Activated T-cell treated with anti-CD3 and anti-CD28 coated beads, Interleukin-2, amount 50 U/mL, for 24 hours (primary cell): ENCODE measurements around the gene KSR2.
A peak's percentile ranks its signal among the peaks of the same experiment; 100 is the strongest.
"Not testable (repeated sequence)": the region's sequence is repeated elsewhere in the genome, so short reads cannot be mapped to it uniquely, and the experiment has no call there.

Source experiments
- DNase-seq: peaks from one replicate; pipeline ENCODE4 v3.0.0-alpha.2; 2020
- H3K27ac Mint-ChIP-seq: 2 replicates; pipeline ENCODE4 v1.8.0; 2020; ENCODE audit warnings: mild to moderate bottlenecking, mixed read lengths
- H3K27me3 Mint-ChIP-seq: 2 replicates; pipeline ENCODE4 v1.8.0; 2020; ENCODE audit warnings: mixed read lengths
- H3K36me3 Mint-ChIP-seq: 2 replicates; pipeline ENCODE4 v1.8.0; 2020; ENCODE audit warnings: low read depth, mixed read lengths
- H3K4me1 Mint-ChIP-seq: 2 replicates; pipeline ENCODE4 v1.8.0; 2020; ENCODE audit warnings: low read depth, mixed read lengths
- H3K4me3 Mint-ChIP-seq: 2 replicates; pipeline ENCODE4 v1.8.0; 2020; ENCODE audit warnings: mild to moderate bottlenecking, moderate library complexity, mixed read lengths
- H3K9me3 Mint-ChIP-seq: 2 replicates; pipeline ENCODE4 v1.8.0; 2020; ENCODE audit warnings: mixed read lengths

Gene KSR2

GRCh38 chr12:117968826-117969659 lies at the start of gene KSR2:
Gene KSR2, minus strand, starts transcription at chr12:117968990. Its CDS starts 735 bp downstream, at chr12:117968255.
- H3K4me1 Mint-ChIP-seq = peaks cover 8% of the 10 kb centered on the region
- H3K36me3 Mint-ChIP-seq = peaks cover 3% of the 10 kb centered on the region
- no peak within 1 kb of the TSS for H3K27ac Mint-ChIP-seq
- H3K9me3 Mint-ChIP-seq = peaks cover 15% of the 10 kb centered on the region
- H3K27me3 Mint-ChIP-seq = peaks cover 86% of the 10 kb centered on the region
- DNase-seq = peak; percentile 76
- peak within 1 kb of the TSS; percentile 81 for H3K4me3 Mint-ChIP-seq

- peak overlapping the region; percentile 96 for H3K27ac Mint-ChIP-seq
- peaks cover 63% of the 10 kb centered on the region for H3K36me3 Mint-ChIP-seq
- peak overlapping the region; percentile 92 for H3K4me3 Mint-ChIP-seq
- H3K4me1 Mint-ChIP-seq = peaks cover 28% of the 10 kb centered on the region
- H3K27me3 Mint-ChIP-seq = no peaks in the 10 kb centered on the region
- no peak for DNase-seq
- H3K9me3 Mint-ChIP-seq = no peaks in the 10 kb centered on the region
Measured at GRCh38 chr12:118017926-118018325, 49.1 kb upstream of the KSR2 start.

- DNase-seq = peak; percentile 98
- H3K27ac Mint-ChIP-seq = peak within 1 kb of the TSS; percentile 96
- H3K4me3 Mint-ChIP-seq = peak within 1 kb of the TSS; percentile 92
- H3K4me1 Mint-ChIP-seq = peaks cover 27% of the 10 kb centered on the region
- H3K9me3 Mint-ChIP-seq = no peaks in the 10 kb centered on the region
- H3K27me3 Mint-ChIP-seq = no peaks in the 10 kb centered on the region
- H3K36me3 Mint-ChIP-seq = peaks cover 50% of the 10 kb centered on the region
Measured at GRCh38 chr12:118016424-118017264, 47.9 kb upstream of the KSR2 start, which contains the start of gene RFC5. Gene RFC5, plus strand, starts transcription at chr12:118016703. Its CDS starts 125 bp downstream, at chr12:118016828.

- no peak for DNase-seq
- Mint-ChIP-seq H3K4me3 (peak overlapping the region; percentile 92), H3K27me3 (no peaks in the 10 kb centered on the region), H3K36me3 (peaks cover 43% of the 10 kb centered on the region), H3K27ac (peak overlapping the region; percentile 96), H3K4me1 (peaks cover 27% of the 10 kb centered on the region), H3K9me3 (no peaks in the 10 kb centered on the region)
Measured at GRCh38 chr12:118015944-118016343, 47.2 kb upstream of the KSR2 start.

DNA sequence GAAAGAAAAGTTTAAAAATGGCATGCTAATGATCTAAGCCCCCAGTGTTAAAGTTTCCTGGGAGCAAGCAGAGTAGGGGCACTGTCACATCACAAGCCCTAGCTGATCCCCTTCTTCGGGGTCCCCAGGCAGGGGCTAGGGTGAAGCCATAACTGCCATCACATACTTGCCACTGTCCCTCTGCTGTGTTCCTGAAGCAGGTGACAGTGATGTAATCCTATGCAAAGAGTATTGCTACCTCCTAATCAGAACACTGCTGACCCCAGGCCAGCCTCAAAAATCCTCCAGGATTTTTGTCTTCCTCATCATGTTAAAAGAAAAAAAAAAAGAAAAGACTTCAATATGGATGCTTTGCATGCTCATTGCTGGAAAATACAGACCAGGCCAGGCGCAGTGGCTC lies 46.5 kb upstream of the KSR2 start:
- Mint-ChIP-seq H3K27me3 (no peaks in the 10 kb centered on the region), H3K4me1 (peaks cover 27% of the 10 kb centered on the region), H3K4me3 (no peak overlapping the region), H3K36me3 (peaks cover 36% of the 10 kb centered on the region), H3K9me3 (no peaks in the 10 kb centered on the region), H3K27ac (no peak overlapping the region)
- no peak for DNase-seq

DNA sequence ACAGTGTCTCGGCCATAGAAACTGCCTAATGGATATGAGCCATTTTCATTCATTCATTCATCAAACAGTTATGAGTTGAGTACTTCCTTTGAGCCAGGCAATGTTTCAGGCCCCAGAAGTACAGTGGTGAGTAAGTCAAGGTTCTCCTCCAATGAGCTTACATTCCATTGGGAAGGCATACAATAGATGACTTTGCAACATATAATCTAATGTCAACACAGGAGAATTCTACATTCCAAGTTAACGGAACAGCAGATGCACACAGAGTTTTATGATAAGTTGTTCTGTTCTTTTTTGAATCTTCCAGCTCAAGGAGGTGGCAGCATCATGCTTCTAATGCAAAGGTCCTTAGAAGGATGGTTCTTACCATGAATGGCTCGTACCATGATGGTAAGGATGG lies 44.5 kb upstream of the KSR2 start:
- Mint-ChIP-seq H3K4me1 (peaks cover 20% of the 10 kb centered on the region), H3K4me3 (no peak overlapping the region), H3K27ac (no peak overlapping the region), H3K36me3 (peaks cover 16% of the 10 kb centered on the region), H3K27me3 (no peaks in the 10 kb centered on the region), H3K9me3 (no peaks in the 10 kb centered on the region)
- DNase-seq = no peak

DNA sequence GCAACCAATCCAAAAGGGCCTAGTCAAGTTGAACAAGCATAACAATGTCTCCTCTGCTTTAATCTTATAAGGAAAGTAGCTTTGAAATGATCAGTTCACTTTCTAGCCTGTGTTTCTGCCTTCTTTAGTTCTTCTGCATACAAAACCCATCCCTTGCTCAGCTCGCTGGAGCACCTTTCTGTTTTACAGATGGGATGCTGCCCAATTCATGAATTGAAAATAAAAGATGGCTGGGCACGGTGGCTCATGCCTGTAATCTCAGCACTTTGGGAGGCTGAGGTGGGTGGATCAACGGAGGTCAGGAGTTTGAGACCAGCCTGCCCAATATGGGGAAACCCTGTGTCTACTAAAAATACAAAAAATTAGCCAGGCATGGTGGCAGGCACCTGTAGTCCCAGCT lies 43.2 kb upstream of the KSR2 start:
- Mint-ChIP-seq H3K27ac (no peak overlapping the region), H3K4me1 (peaks cover 8% of the 10 kb centered on the region), H3K27me3 (peaks cover 2% of the 10 kb centered on the region), H3K36me3 (peaks cover 4% of the 10 kb centered on the region), H3K9me3 (no peaks in the 10 kb centered on the region), H3K4me3 (no peak overlapping the region)
- DNase-seq = no peak

GRCh38 chr12:118011377-118011776 lies 42.6 kb upstream of the KSR2 start:
- no peaks in the 10 kb centered on the region for H3K36me3 Mint-ChIP-seq
- H3K27me3 Mint-ChIP-seq = peaks cover 2% of the 10 kb centered on the region
- H3K4me1 Mint-ChIP-seq = peaks cover 7% of the 10 kb centered on the region
- no peak overlapping the region for H3K27ac Mint-ChIP-seq
- no peaks in the 10 kb centered on the region for H3K9me3 Mint-ChIP-seq
- H3K4me3 Mint-ChIP-seq = no peak overlapping the region
- DNase-seq = no peak

- H3K4me3 Mint-ChIP-seq = no peak overlapping the region
Measured at GRCh38 chr12:118010903-118011302, 42.1 kb upstream of the KSR2 start.

GRCh38 chr12:117999806-118000205 lies 31.0 kb upstream of the KSR2 start:
- H3K36me3 Mint-ChIP-seq, H3K27ac Mint-ChIP-seq, H3K27me3 Mint-ChIP-seq, H3K4me3 Mint-ChIP-seq, DNase-seq, H3K4me1 Mint-ChIP-seq: not testable (repeated sequence)
- peaks cover 14% of the 10 kb centered on the region for H3K9me3 Mint-ChIP-seq

More at GRCh38 chr12:118010903-118011302, 42.1 kb upstream of the KSR2 start:
- Mint-ChIP-seq H3K36me3 (no peaks in the 10 kb centered on the region), H3K4me1 (peaks cover 2% of the 10 kb centered on the region), H3K27ac (no peak overlapping the region), H3K9me3 (no peaks in the 10 kb centered on the region), H3K27me3 (peaks cover 2% of the 10 kb centered on the region)
- DNase-seq = no peak

DNA sequence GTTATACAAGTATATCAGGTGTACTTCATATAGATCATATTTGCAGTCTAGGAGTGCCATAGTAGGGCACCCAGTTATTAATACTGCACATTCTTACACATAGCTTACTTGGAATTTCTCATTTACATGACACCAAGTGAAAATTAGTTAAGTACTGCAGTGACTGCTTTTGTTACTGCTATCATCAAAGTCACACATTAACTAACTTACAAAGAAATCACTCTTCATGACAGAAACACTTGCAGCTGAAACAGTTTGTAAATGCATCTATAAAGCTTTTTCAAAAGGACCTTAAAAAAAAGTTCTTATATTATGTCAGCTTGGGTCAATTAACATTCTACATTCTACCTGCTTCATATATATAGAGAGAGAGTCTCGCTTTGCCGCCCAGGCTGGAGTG lies 29.9 kb upstream of the KSR2 start:
- Mint-ChIP-seq H3K27me3 (peaks cover 8% of the 10 kb centered on the region), H3K27ac (no peak overlapping the region), H3K9me3 (peaks cover 14% of the 10 kb centered on the region)

GRCh38 chr12:117994551-117995438 lies 26.0 kb upstream of the KSR2 start:
- no peak overlapping the region for H3K27ac Mint-ChIP-seq
- H3K36me3 Mint-ChIP-seq = no peaks in the 10 kb centered on the region
- peaks cover 7% of the 10 kb centered on the region for H3K9me3 Mint-ChIP-seq
- no peak for DNase-seq
- peaks cover 11% of the 10 kb centered on the region for H3K4me1 Mint-ChIP-seq
- H3K4me3 Mint-ChIP-seq = no peak overlapping the region
- H3K27me3 Mint-ChIP-seq = peaks cover 10% of the 10 kb centered on the region

More for the DNA sequence above, 29.9 kb upstream of the KSR2 start:
- Mint-ChIP-seq H3K4me1 (peaks cover 15% of the 10 kb centered on the region), H3K36me3 (no peaks in the 10 kb centered on the region), H3K4me3 (no peak overlapping the region)
- DNase-seq = no peak

GRCh38 chr12:117986705-117987469 lies 18.1 kb upstream of the KSR2 start:
- Mint-ChIP-seq H3K27me3 (peaks cover 11% of the 10 kb centered on the region), H3K36me3 (no peaks in the 10 kb centered on the region), H3K4me1 (peaks cover 7% of the 10 kb centered on the region), H3K27ac (peak overlapping the region; percentile 27), H3K9me3 (peaks cover 4% of the 10 kb centered on the region), H3K4me3 (no peak overlapping the region)
- no peak for DNase-seq
